Tibial artery (tissue), 4 donors: ENCODE results near the gene UBE3D.
"Not testable (repeated sequence)": the region's sequence is repeated elsewhere in the genome, so short reads cannot be mapped to it uniquely, and the experiment has no call there.

Experiments
- DNase-seq, 2 donors: peaks; one replicate each; pipeline ENCODE4 v3.0.0-alpha.2; 2019
- H3K27ac ChIP-seq, 2 donors: fragments of 200-600 bp; sonication (generic) in 1 of 2; 1 replicate in 1 of 2; 2 replicates in 1 of 2; pipeline ENCODE4 v1.5.1; 2018 to 2019; ENCODE audit warnings: mild to moderate bottlenecking in 1 of 2
- H3K27me3 ChIP-seq, 2 donors: fragments of 200-600 bp; sonication (generic) in 1 of 2; one replicate each; pipeline versions ENCODE4 v1.5.1 to v1.6.0; 2016 to 2019
- H3K36me3 ChIP-seq, 3 donors: fragments of 200-600 bp; sonication (generic) in 2 of 3; one replicate each; pipeline ENCODE4 v1.5.1; 2016 to 2019; ENCODE audit warnings: mild to moderate bottlenecking in 2 of 3
- H3K4me1 ChIP-seq, 4 donors: fragments of 200-600 bp; sonication (generic) in 2 of 4; 1 replicate in 3 of 4; 2 replicates in 1 of 4; pipeline ENCODE4 v1.5.1; 2016 to 2019
- H3K4me3 ChIP-seq, 2 donors: fragments of 200-600 bp; sonication (generic) in 1 of 2; 1 replicate in 1 of 2; 2 replicates in 1 of 2; pipeline ENCODE4 v1.5.1; 2018 to 2019; ENCODE audit warnings: mild to moderate bottlenecking in 2 of 2
- H3K9me3 ChIP-seq, 3 donors: fragments of 200-600 bp; sonication (generic) in 1 of 3; one replicate each; pipeline ENCODE4 v1.5.1; 2016 to 2019
- intact Hi-C: fragments of 100-400 bp; cut with DNase I; formaldehyde crosslinking; loops from one replicate; pipeline ENCODE4 v1.15.0; 2023; ENCODE audit warnings: low total_unique reads
- TF ChIP-seq, protein P1 (sequence below), 2 experiments: fragments of 200-600 bp in 1 of 2; fragments of 450-650 bp in 1 of 2; IDR thresholded peaks; one replicate each; pipeline ENCODE4 v1.5.1; 2017 to 2019; ENCODE audit warnings: antibody characterized with exemption in 2 of 2, mild to moderate bottlenecking in 1 of 2, moderate library complexity in 1 of 2

Gene UBE3D

GRCh38 chr6:82861121-82861520, 204.5 kb downstream of the UBE3D start:
- H3K27ac ChIP-seq, result no peak overlapping the region
- intact Hi-C loops, result no loop called here
- no peak for DNase-seq
- no peaks in the 10 kb centered on the region for H3K36me3 ChIP-seq
- H3K27me3 ChIP-seq, result no peaks in the 10 kb centered on the region
- no peak overlapping the region for H3K4me3 ChIP-seq
- TF ChIP-seq, protein P1, sequence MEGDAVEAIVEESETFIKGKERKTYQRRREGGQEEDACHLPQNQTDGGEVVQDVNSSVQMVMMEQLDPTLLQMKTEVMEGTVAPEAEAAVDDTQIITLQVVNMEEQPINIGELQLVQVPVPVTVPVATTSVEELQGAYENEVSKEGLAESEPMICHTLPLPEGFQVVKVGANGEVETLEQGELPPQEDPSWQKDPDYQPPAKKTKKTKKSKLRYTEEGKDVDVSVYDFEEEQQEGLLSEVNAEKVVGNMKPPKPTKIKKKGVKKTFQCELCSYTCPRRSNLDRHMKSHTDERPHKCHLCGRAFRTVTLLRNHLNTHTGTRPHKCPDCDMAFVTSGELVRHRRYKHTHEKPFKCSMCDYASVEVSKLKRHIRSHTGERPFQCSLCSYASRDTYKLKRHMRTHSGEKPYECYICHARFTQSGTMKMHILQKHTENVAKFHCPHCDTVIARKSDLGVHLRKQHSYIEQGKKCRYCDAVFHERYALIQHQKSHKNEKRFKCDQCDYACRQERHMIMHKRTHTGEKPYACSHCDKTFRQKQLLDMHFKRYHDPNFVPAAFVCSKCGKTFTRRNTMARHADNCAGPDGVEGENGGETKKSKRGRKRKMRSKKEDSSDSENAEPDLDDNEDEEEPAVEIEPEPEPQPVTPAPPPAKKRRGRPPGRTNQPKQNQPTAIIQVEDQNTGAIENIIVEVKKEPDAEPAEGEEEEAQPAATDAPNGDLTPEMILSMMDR (IDR thresholded peaks at IDR 0.05), result no peak
- H3K4me1 ChIP-seq, result peaks cover 0 to 10% (median 0%) of the 10 kb centered on the region in 4 donors
- H3K9me3 ChIP-seq, result peaks cover 0 to 4% (median 0%) of the 10 kb centered on the region in 3 donors

DNA sequence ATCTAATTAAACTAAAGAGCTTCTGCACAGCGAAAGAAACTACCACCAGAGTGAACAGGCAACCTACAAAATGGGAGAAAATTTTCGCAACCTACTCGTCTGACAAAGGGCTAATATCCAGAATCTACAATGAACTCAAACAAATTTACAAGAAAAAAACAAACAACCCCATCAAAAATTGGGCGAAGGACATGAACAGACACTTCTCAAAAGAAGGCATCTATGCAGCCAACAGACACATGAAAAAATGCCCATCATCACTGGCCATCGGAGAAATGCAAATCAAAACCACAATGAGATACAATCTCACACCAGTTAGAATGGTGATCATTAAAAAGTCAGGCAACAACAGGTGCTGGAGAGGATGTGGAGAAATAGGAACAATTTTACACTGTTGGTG, 209.6 kb downstream of the UBE3D start:
- H3K27ac ChIP-seq, DNase-seq, intact Hi-C loops, H3K27me3 ChIP-seq, H3K4me3 ChIP-seq, H3K4me1 ChIP-seq, H3K9me3 ChIP-seq, H3K36me3 ChIP-seq: not testable (repeated sequence)

DNA sequence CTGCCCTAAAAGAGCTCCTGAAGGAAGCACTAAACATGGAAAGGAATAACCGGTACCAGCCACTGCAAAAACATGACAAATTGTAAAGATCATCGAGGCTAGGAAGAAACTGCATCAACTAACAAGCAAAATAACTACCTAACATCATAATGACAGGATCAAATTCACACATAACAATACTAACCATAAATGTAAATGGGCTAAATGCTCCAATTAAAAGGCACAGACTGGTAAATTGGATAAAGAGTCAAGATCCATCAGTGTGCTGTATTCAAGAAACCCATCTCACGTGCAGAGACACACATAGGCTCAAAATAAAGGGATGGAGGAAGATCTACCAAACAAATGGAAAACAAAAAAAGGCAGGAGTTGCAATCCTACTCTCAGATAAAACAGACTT, 212.7 kb downstream of the UBE3D start:
- H3K4me3 ChIP-seq, H3K27me3 ChIP-seq, intact Hi-C loops, H3K36me3 ChIP-seq, DNase-seq, H3K27ac ChIP-seq, H3K9me3 ChIP-seq, H3K4me1 ChIP-seq: not testable (repeated sequence)

GRCh38 chr6:82843291-82843885, 222.3 kb downstream of the UBE3D start:
- no peaks in the 10 kb centered on the region for H3K9me3 ChIP-seq
- H3K4me1 ChIP-seq, result no peaks in the 10 kb centered on the region
- intact Hi-C loops, result no loop called here
- no peaks in the 10 kb centered on the region for H3K36me3 ChIP-seq
- no peak for DNase-seq
- no peaks in the 10 kb centered on the region for H3K27me3 ChIP-seq
- TF ChIP-seq, protein P1 (IDR thresholded peaks at IDR 0.05), result no peak
- H3K4me3 ChIP-seq, result no peak overlapping the region
- no peak overlapping the region for H3K27ac ChIP-seq

DNA sequence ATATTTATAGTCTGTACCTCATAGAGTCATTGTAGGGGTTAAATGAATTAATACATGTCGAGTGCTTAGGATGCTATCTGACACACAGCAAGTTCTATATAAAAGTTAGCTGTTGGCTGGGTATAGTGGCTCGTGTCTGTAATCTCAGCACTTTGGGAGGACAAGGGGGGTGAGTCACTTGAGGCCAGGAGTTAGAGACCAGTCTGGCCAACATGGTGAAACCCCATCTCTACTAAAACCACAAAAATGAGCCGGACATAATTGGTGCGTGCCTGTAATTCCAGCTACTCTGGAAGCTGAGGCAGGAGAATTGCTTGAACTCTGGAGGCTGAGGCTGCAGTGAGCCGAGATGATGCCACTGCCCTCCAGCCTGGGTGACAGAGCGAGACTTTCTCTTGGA, 222.9 kb downstream of the UBE3D start:
- intact Hi-C loops, result no loop called here

More for the DNA sequence above, 222.9 kb downstream of the UBE3D start:
- Histone ChIP-seq H3K27me3 (no peaks in the 10 kb centered on the region), H3K9me3 (no peaks in the 10 kb centered on the region), H3K4me1 (no peaks in the 10 kb centered on the region), H3K4me3 (no peak overlapping the region), H3K27ac (no peak overlapping the region), H3K36me3 (no peaks in the 10 kb centered on the region)
- TF ChIP-seq, protein P1 (IDR thresholded peaks at IDR 0.05), result no peak
- no peak for DNase-seq
